H9 (cell line): ENCODE measurements around the gene ANGPTL7. TPM values are rescaled to one million over a fixed set of nuclear protein-coding genes. Genes with fewer than 3 reads are reported as not detected.

Experiments used
- DNase-seq: peaks from one replicate; pipeline ENCODE4 v3.0.0-alpha.2; 2017
- H2AFZ ChIP-seq: one replicate; pipeline ENCODE4 v1.6.1; 2013; ENCODE audit warnings: mild to moderate bottlenecking, low read length, control low read depth, moderate library complexity
- H2AK5ac ChIP-seq: 2 replicates; pipeline ENCODE4 v1.6.1; 2013; ENCODE audit warnings: low read length, control low read depth, mixed read lengths; ENCODE audit not compliant: insufficient read length
- H2BK120ac ChIP-seq: one replicate; pipeline ENCODE4 v1.6.1; 2013; ENCODE audit warnings: low read depth, mild to moderate bottlenecking, low read length, control low read depth, inconsistent platforms; ENCODE audit not compliant: poor library complexity, severe bottlenecking
- H2BK12ac ChIP-seq: 2 replicates; pipeline ENCODE4 v1.6.1; 2013; ENCODE audit warnings: low read length, control low read depth, mixed read lengths, low read depth; ENCODE audit not compliant: insufficient read length
- H2BK15ac ChIP-seq: 2 replicates; pipeline ENCODE4 v1.6.1; 2013; ENCODE audit warnings: low read depth, low read length, control low read depth
- H2BK20ac ChIP-seq: one replicate; pipeline ENCODE4 v1.6.1; 2013; ENCODE audit warnings: low read depth, mild to moderate bottlenecking, low read length, control low read depth, inconsistent platforms; ENCODE audit not compliant: poor library complexity, severe bottlenecking
- H2BK5ac ChIP-seq: 2 replicates; pipeline ENCODE4 v1.6.1; 2013; ENCODE audit warnings: low read length, control low read depth, mixed read lengths; ENCODE audit not compliant: insufficient read length
- H3K14ac ChIP-seq: 2 replicates; pipeline ENCODE4 v1.6.1; 2013; ENCODE audit warnings: low read length, control low read depth; ENCODE audit not compliant: insufficient read depth
- H3K18ac ChIP-seq: 2 replicates; pipeline ENCODE4 v1.6.1; 2013; ENCODE audit warnings: low read depth, mild to moderate bottlenecking, mixed read lengths, low read length, control low read depth; ENCODE audit not compliant: insufficient read length
- H3K23ac ChIP-seq: 2 replicates; pipeline ENCODE4 v1.6.1; 2013; ENCODE audit warnings: low read length, control low read depth, mixed read lengths, low read depth; ENCODE audit not compliant: insufficient read length
- H3K23me2 ChIP-seq: 2 replicates; pipeline ENCODE4 v1.6.1; 2013; ENCODE audit warnings: low read depth, mild to moderate bottlenecking, mixed read lengths, low read length, control low read depth; ENCODE audit not compliant: insufficient read length, poor library complexity, severe bottlenecking
- H3K27ac ChIP-seq: 2 replicates; pipeline ENCODE4 v1.5.1; 2013; ENCODE audit warnings: low read length, control low read depth, mixed read lengths, low read depth; ENCODE audit not compliant: insufficient read length
- H3K27me3 ChIP-seq: 2 replicates; pipeline ENCODE4 v1.6.1; 2013; ENCODE audit warnings: low read length, control low read depth, inconsistent platforms; ENCODE audit not compliant: insufficient read depth
- H3K4ac ChIP-seq: 2 replicates; pipeline ENCODE4 v1.6.1; 2013; ENCODE audit warnings: low read depth, mild to moderate bottlenecking, control low read depth, inconsistent platforms, low read length, moderate library complexity
- H3K4me1 ChIP-seq: 2 replicates; pipeline ENCODE4 v1.6.1; 2013; ENCODE audit warnings: low read length, control low read depth, inconsistent platforms; ENCODE audit not compliant: insufficient read depth
- H3K4me2 ChIP-seq: 2 replicates; pipeline ENCODE4 v1.6.1; 2013; ENCODE audit warnings: low read length, control low read depth, mixed read lengths; ENCODE audit not compliant: insufficient read length, insufficient read depth
- H3K56ac ChIP-seq: 2 replicates; pipeline ENCODE4 v1.6.1; 2013; ENCODE audit warnings: low read depth, mild to moderate bottlenecking, mixed read lengths, low read length, control low read depth; ENCODE audit not compliant: insufficient read length
- H3K79me1 ChIP-seq: 2 replicates; pipeline ENCODE4 v1.6.1; 2013; ENCODE audit warnings: low read depth, mild to moderate bottlenecking, moderate library complexity, low read length, control low read depth, inconsistent platforms; ENCODE audit not compliant: insufficient read depth, poor library complexity, severe bottlenecking
- H3K79me2 ChIP-seq: 2 replicates; pipeline ENCODE4 v1.6.1; 2013; ENCODE audit warnings: low read length, control low read depth, inconsistent platforms; ENCODE audit not compliant: insufficient read depth
- H3K9ac ChIP-seq: 2 replicates; pipeline ENCODE4 v1.6.1; 2013; ENCODE audit warnings: low read length, control low read depth, mixed read lengths; ENCODE audit not compliant: insufficient read length; ENCODE audit errors: extremely low read depth
- H3K9me3 ChIP-seq: one replicate; pipeline ENCODE4 v1.6.1; 2013; ENCODE audit warnings: low read depth, low read length, inconsistent platforms; ENCODE audit not compliant: control insufficient read depth
- H3T11ph ChIP-seq: one replicate; pipeline ENCODE4 v1.6.1; 2013; ENCODE audit warnings: mild to moderate bottlenecking, low read length, control low read depth, inconsistent platforms
- H4K20me1 ChIP-seq: one replicate; pipeline ENCODE4 v1.6.1; 2013; ENCODE audit not compliant: control insufficient read depth, insufficient read length, insufficient read depth
- H4K5ac ChIP-seq: 2 replicates; pipeline ENCODE4 v1.6.1; 2013; ENCODE audit warnings: low read depth, mild to moderate bottlenecking, mixed read lengths, low read length, control low read depth; ENCODE audit not compliant: insufficient read length
- H4K8ac ChIP-seq: replicated peaks from 2 replicates; pipeline ENCODE4 v1.6.1; 2013; ENCODE audit warnings: low read length, control low read depth, mixed read lengths, low read depth; ENCODE audit not compliant: insufficient read length
- H4K91ac ChIP-seq: 2 replicates; pipeline ENCODE4 v1.6.1; 2013; ENCODE audit warnings: low read depth, mild to moderate bottlenecking, moderate library complexity, mixed read lengths, low read length, control low read depth; ENCODE audit not compliant: insufficient read length
- H3K27ac Mint-ChIP-seq, 3 experiments: 2 replicates in 2 of 3; 3 replicates in 1 of 3; pipeline ENCODE4 v1.8.0; 2020 to 2021; ENCODE audit warnings: mixed read lengths in 3 of 3, mild to moderate bottlenecking in 1 of 3, moderate library complexity in 1 of 3
- H3K27me3 Mint-ChIP-seq: 2 replicates; pipeline ENCODE4 v1.8.0; 2021; ENCODE audit warnings: low read depth, mild to moderate bottlenecking, moderate library complexity, mixed read lengths
- H3K36me3 Mint-ChIP-seq, 3 experiments: 2 replicates in 2 of 3; 3 replicates in 1 of 3; pipeline ENCODE4 v1.8.0; 2020 to 2021; ENCODE audit warnings: low read depth in 3 of 3, mixed read lengths in 3 of 3; ENCODE audit not compliant: insufficient read depth in 1 of 3
- H3K4me1 Mint-ChIP-seq, 2 experiments: 2 replicates each; pipeline ENCODE4 v1.8.0; 2020; ENCODE audit warnings: mixed read lengths in 2 of 2
- H3K4me3 Mint-ChIP-seq, 2 experiments: 2 replicates in 1 of 2; 3 replicates in 1 of 2; pipeline ENCODE4 v1.8.0; 2020 to 2021; ENCODE audit warnings: mild to moderate bottlenecking in 2 of 2, mixed read lengths in 2 of 2, moderate library complexity in 1 of 2
- H3K9me3 Mint-ChIP-seq, 2 experiments: 2 replicates in 1 of 2; 3 replicates in 1 of 2; pipeline ENCODE4 v1.8.0; 2020; ENCODE audit warnings: mild to moderate bottlenecking in 2 of 2, mixed read lengths in 2 of 2, moderate library complexity in 1 of 2
- CTCF ChIP-seq: fragments of 200-600 bp; sonication (generic); conservative IDR thresholded peaks from 3 replicates; pipeline ENCODE4 v1.8.0; 2021; ENCODE audit warnings: antibody characterized with exemption, mild to moderate bottlenecking
- WGBS: extraction: QIAGEN DNeasy Blood & Tissue Kit; methylation state at CpG from one replicate; pipeline ENCODE4 v1.1.7; 2013; ENCODE audit warnings: missing lambda C conversion rate, low lambda C conversion rate, mixed read lengths; ENCODE audit not compliant: insufficient read length; ENCODE audit errors: extremely low coverage; 5-methylcytosine and 5-hydroxymethylcytosine counted together
- total RNA-seq: library from RNA; stranded (reverse); gene quantifications from 2 replicates; pipeline ENCODE4 v1.2.1, GENCODE V29; 2021

The ANGPTL7 gene
- total RNA-seq, 1 experiment from 2014 or later = not detected

GRCh38 chr1:11245248-11245647 lies 56.1 kb downstream of the ANGPTL7 start:
- H4K91ac ChIP-seq = no peak overlapping the region
- no peak overlapping the region for H2AFZ ChIP-seq
- no peak overlapping the region for H3K4me3 Mint-ChIP-seq
- H4K8ac ChIP-seq = no peak overlapping the region
- H3K36me3 Mint-ChIP-seq = peaks cover 23 to 77% (median 53%) of the 10 kb centered on the region in 3 experiments
- H3K27me3 ChIP-seq = no peaks in the 10 kb centered on the region
- H4K20me1 ChIP-seq = no peaks in the 10 kb centered on the region
- no peak overlapping the region for H3K9ac ChIP-seq
- H3K14ac ChIP-seq = no peak overlapping the region
- peaks cover 0 to under 1% of the 10 kb centered on the region in 2 experiments; a peak in 1 of 5 replicates for H3K9me3 Mint-ChIP-seq
- DNase-seq = no peak
- no peak overlapping the region for H3K27ac Mint-ChIP-seq
- no peak overlapping the region for H3K23ac ChIP-seq
- H2BK15ac ChIP-seq = no peak overlapping the region
- H3K27me3 Mint-ChIP-seq = no peaks in the 10 kb centered on the region
- no peak overlapping the region for H2BK120ac ChIP-seq
- no peak overlapping the region for H2AK5ac ChIP-seq
- H3K79me2 ChIP-seq = no peaks in the 10 kb centered on the region
- WGBS = no CpG with 5 or more reads among the region's 3 CpGs
- no peak overlapping the region for H3K18ac ChIP-seq
- H3K4me2 ChIP-seq = no peak overlapping the region
- no peak overlapping the region for H3T11ph ChIP-seq
- H3K23me2 ChIP-seq = no peaks in the 10 kb centered on the region
- no peak overlapping the region for H4K5ac ChIP-seq
- H2BK12ac ChIP-seq = no peak overlapping the region
- no peaks in the 10 kb centered on the region for H3K79me1 ChIP-seq
- no peak for TF ChIP-seq CTCF
- no peaks in the 10 kb centered on the region for H3K9me3 ChIP-seq
- H3K4ac ChIP-seq = no peak overlapping the region
- H3K4me1 Mint-ChIP-seq = peaks cover 0 to under 1% of the 10 kb centered on the region in 2 experiments; a peak in 1 of 4 replicates
- H3K56ac ChIP-seq = no peak overlapping the region
- no peak overlapping the region for H2BK20ac ChIP-seq
- H3K27ac ChIP-seq = no peak overlapping the region
- H3K4me1 ChIP-seq = no peaks in the 10 kb centered on the region
- H2BK5ac ChIP-seq = no peak overlapping the region

Other genes starting within 250 kb of the ANGPTL7 start
- gene TARDBP, start 176.7 kb upstream of the ANGPTL7 start, total RNA-seq = 207 and 209 TPM in 2 replicates
- 0.46 and 0.57 TPM in 2 replicates for gene MASP2, start 142.1 kb upstream of the ANGPTL7 start, total RNA-seq
- 196 and 212 TPM in 2 replicates for gene SRM, start 129.3 kb upstream of the ANGPTL7 start, total RNA-seq
- gene EXOSC10, start 89.5 kb upstream of the ANGPTL7 start, total RNA-seq = 83.4 and 89.0 TPM in 2 replicates
- gene MTOR, start 73.2 kb downstream of the ANGPTL7 start, total RNA-seq = 62.9 and 67.5 TPM in 2 replicates
- gene UBIAD1, start 83.8 kb downstream of the ANGPTL7 start, total RNA-seq = 30.2 and 31.8 TPM in 2 replicates